ENCODE measurements around the gene GDAP1L1.

GRCh38 chr20:44258226-44258890 is 11.2 kb downstream of the GDAP1L1 start:
- TF ChIP-seq EZH2 (IDR thresholded peaks at IDR 0.05; ENCODE audit: low read length, missing control alignments), result no peak
- TF ChIP-seq, protein P1, sequence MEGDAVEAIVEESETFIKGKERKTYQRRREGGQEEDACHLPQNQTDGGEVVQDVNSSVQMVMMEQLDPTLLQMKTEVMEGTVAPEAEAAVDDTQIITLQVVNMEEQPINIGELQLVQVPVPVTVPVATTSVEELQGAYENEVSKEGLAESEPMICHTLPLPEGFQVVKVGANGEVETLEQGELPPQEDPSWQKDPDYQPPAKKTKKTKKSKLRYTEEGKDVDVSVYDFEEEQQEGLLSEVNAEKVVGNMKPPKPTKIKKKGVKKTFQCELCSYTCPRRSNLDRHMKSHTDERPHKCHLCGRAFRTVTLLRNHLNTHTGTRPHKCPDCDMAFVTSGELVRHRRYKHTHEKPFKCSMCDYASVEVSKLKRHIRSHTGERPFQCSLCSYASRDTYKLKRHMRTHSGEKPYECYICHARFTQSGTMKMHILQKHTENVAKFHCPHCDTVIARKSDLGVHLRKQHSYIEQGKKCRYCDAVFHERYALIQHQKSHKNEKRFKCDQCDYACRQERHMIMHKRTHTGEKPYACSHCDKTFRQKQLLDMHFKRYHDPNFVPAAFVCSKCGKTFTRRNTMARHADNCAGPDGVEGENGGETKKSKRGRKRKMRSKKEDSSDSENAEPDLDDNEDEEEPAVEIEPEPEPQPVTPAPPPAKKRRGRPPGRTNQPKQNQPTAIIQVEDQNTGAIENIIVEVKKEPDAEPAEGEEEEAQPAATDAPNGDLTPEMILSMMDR (conservative IDR thresholded peaks at IDR 0.05 in 1 of 2, IDR thresholded peaks at IDR 0.05 in 1 of 2; ENCODE audit: low read depth in 1 of 2, low read length in 2 of 2), result no peak
